Measurements from ENCODE around the gene KLHL5.

- TF ChIP-seq CTCF (conservative IDR thresholded peaks at IDR 0.05) (no peak), ZFX (IDR thresholded peaks at IDR 0.05) (no peak)
Observed at GRCh38 chr4:39157520-39157919, 95.5 kb downstream of the KLHL5 start.
